ENCODE measurements around the gene DHX35. TPM values are rescaled to one million over a fixed set of nuclear protein-coding genes. Genes with fewer than 3 reads are reported as not detected.

DHX35 gene
- total and polyA plus RNA-seq, 2 of the 8 experiments (the other 6 are each of a cell fraction or from before 2014, with no cell fraction given): 21.9 to 27.7 TPM

- peaks cover 0 to 6% (median 2%) of the 10 kb centered on the region in 4 experiments; a peak in 3 of 7 replicates for H3K4me1 ChIP-seq (replicated peaks in 1 of 4; ENCODE audit: control insufficient read depth in 3 of 4, insufficient read depth in 4 of 4, low read length in 3 of 4)
- 83% methylated on average over 5 of the region's 5 CpGs; no CpG with 5 or more reads in 1 of the 2 experiments for WGBS, 2 experiments (ENCODE audit: extremely low coverage in 1 of 2, insufficient coverage in 1 of 2, insufficient read length in 1 of 2, insufficient replicate concordance in 2 of 2, low coverage in 1 of 2, low lambda C conversion rate in 2 of 2, missing lambda C conversion rate in 1 of 2)
- H3K4ac ChIP-seq (replicated peaks; ENCODE audit: insufficient read length, low read depth, low read length): no peak overlapping the region
- no peak overlapping the region for H4K91ac ChIP-seq (replicated peaks; ENCODE audit: insufficient read length, low read length)
- H3K9me3 ChIP-seq (ENCODE audit: insufficient read depth in 2 of 2, low read depth in 1 of 2, low read length in 1 of 2): no peaks in the 10 kb centered on the region
- no peaks in the 10 kb centered on the region for H3K23me2 ChIP-seq (ENCODE audit: low read depth, low read length)
- peaks cover 27 to 33% of the 10 kb centered on the region in 2 experiments for H4K20me1 ChIP-seq (replicated peaks in 1 of 2; ENCODE audit: control insufficient read depth in 1 of 2, insufficient read depth in 2 of 2, low read length in 2 of 2)
- no peak overlapping the region for H2BK15ac ChIP-seq (ENCODE audit: low read length)
- H3K27ac ChIP-seq (ENCODE audit: low read depth, low read length): no peak overlapping the region
- H3K79me1 ChIP-seq (ENCODE audit: low read depth, low read length): peaks cover 37% of the 10 kb centered on the region
- H4K8ac ChIP-seq (ENCODE audit: extremely low read depth, insufficient read depth, low read length): no peak overlapping the region
- H3K4me3 ChIP-seq (ENCODE audit: extremely low read depth in 1 of 4, insufficient read depth in 2 of 4, low read depth in 3 of 4, low read length in 4 of 4): no peak overlapping the region
- H3K18ac ChIP-seq (ENCODE audit: extremely low read depth, low read length): no peak overlapping the region
- H3K27me3 ChIP-seq (replicated peaks in 1 of 4; ENCODE audit: control insufficient read depth in 3 of 4, extremely low read depth in 1 of 4, insufficient read depth in 3 of 4, low read length in 3 of 4): no peaks in the 10 kb centered on the region
- POLR2A ChIA-PET (ENCODE audit: partially characterized antibody): interaction anchor here (1.1 to 7.9 kb wide), 2 partner anchors 9 to 17 kb away, joined by 3 to 57 read pairs; partner anchors contain the start of gene FAM83D
- H3K9ac ChIP-seq (replicated peaks in 1 of 4; ENCODE audit: extremely low read depth in 1 of 4, low read depth in 3 of 4, low read length in 3 of 4): peak overlapping the region in 1 of 4 experiments; percentile 28; a peak in 2 of 7 replicates
- no peak overlapping the region for H2BK120ac ChIP-seq (replicated peaks; ENCODE audit: low read depth, low read length)
- no peak overlapping the region for H3K56ac ChIP-seq (replicated peaks; ENCODE audit: insufficient read length, low read depth, low read length)
- no peak overlapping the region for H4K5ac ChIP-seq (ENCODE audit: insufficient read length, low read depth, low read length)
- peaks cover 2 to 30% (median 12%) of the 10 kb centered on the region in 4 experiments; a peak in 6 of 8 replicates for H3K36me3 ChIP-seq (ENCODE audit: control insufficient read depth in 2 of 4, insufficient read depth in 4 of 4, low read length in 3 of 4)
- CTCF ChIA-PET (ENCODE audit: partially characterized antibody): interaction anchor here (0.6 to 1.5 kb wide), 8 partner anchors 8 to 287 kb away, joined by 3 to 4 read pairs (median 4); partner anchors contain the start of genes DHX35 and FAM83D
- no peak overlapping the region for H2AFZ ChIP-seq (ENCODE audit: low read length)
- no peak for DNase-seq (ENCODE audit: low read depth in 1 of 2, low spot score in 2 of 2)
- H2BK12ac ChIP-seq (ENCODE audit: low read depth, low read length): no peak overlapping the region
- no peak for FAIRE-seq
- no peak overlapping the region for H3K4me2 ChIP-seq (ENCODE audit: insufficient read depth in 1 of 2, low read depth in 2 of 2, low read length in 2 of 2)
- no peak overlapping the region for H2BK20ac ChIP-seq (ENCODE audit: low read length)
- H3K79me2 ChIP-seq (ENCODE audit: control insufficient read depth in 1 of 2, insufficient read depth in 2 of 2, low read length in 2 of 2): peaks cover 28 to 95% of the 10 kb centered on the region in 2 experiments
- H2BK5ac ChIP-seq (ENCODE audit: low read depth, low read length): no peak overlapping the region
- no peak overlapping the region for H2AK5ac ChIP-seq (ENCODE audit: low read depth, low read length)
- H3K23ac ChIP-seq (ENCODE audit: insufficient read length): no peak overlapping the region
- H3K14ac ChIP-seq (ENCODE audit: insufficient read length): no peak overlapping the region
- no peak for TF ChIP-seq RBBP5 (IDR thresholded peaks at IDR 0.05; ENCODE audit: borderline replicate concordance, low read depth, low read length)
- no peak for TF ChIP-seq CBX8 (IDR thresholded peaks at IDR 0.05; ENCODE audit: borderline replicate concordance, low read depth, low read length)
- no peak for TF ChIP-seq SIN3A (conservative IDR thresholded peaks at IDR 0.05 in 1 of 2, IDR thresholded peaks at IDR 0.05 in 1 of 2; ENCODE audit: low read depth in 1 of 2, low read length in 2 of 2)
- no peak for TF ChIP-seq POU5F1 (IDR thresholded peaks at IDR 0.05; ENCODE audit: low read depth, low read length)
- no peak for TF ChIP-seq TEAD4 (IDR thresholded peaks at IDR 0.05; ENCODE audit: low read depth, low read length)
- no peak for TF ChIP-seq RFX5 (IDR thresholded peaks at IDR 0.05; ENCODE audit: borderline replicate concordance, low read depth, low read length)
- TF ChIP-seq YY1 (IDR thresholded peaks at IDR 0.05; ENCODE audit: low read depth, low read length): no peak
- TF ChIP-seq POLR2A (IDR thresholded peaks at IDR 0.05; ENCODE audit: control extremely low read depth in 1 of 2, low read depth in 2 of 2, low read length in 2 of 2): no peak
- TF ChIP-seq CTCF (IDR thresholded peaks at IDR 0.05; ENCODE audit: control extremely low read depth in 1 of 3, insufficient read depth in 1 of 3, low read depth in 1 of 3, low read length in 3 of 3): no peak
- no peak for TF ChIP-seq KDM5A (IDR thresholded peaks at IDR 0.05; ENCODE audit: low read length)
- TF ChIP-seq GABPA (IDR thresholded peaks at IDR 0.05; ENCODE audit: borderline replicate concordance, insufficient read depth, low read length): no peak
- no peak for TF ChIP-seq TAF1 (IDR thresholded peaks at IDR 0.05; ENCODE audit: low read depth, low read length)
These were observed 25.1 kb upstream of the DHX35 start for GRCh38 chr20:38937000-38937399.
